Activated CD4-positive, alpha-beta memory T cell treated with anti-CD3 and anti-CD28 coated beads for 36 hours (primary cell): ENCODE measurements around the gene CAV2. TPM values are rescaled to one million over a fixed set of nuclear protein-coding genes. Genes with fewer than 3 reads are reported as not detected.
"Not testable (repeated sequence)": the region's sequence is repeated elsewhere in the genome, so short reads cannot be mapped to it uniquely, and the experiment has no call there.

Experiments
- CTCF ChIA-PET: fragments of 350-600 bp; sonication (Branson Sonifier 250); formaldehyde crosslinking; loops from one replicate; lab custom pipeline; 2021; ENCODE audit warnings: antibody characterized with exemption, inconsistent platforms; lab: Charles Lee
- POLR2A ChIA-PET: fragments of 350-600 bp; sonication (Branson Sonifier 250); formaldehyde crosslinking; loops from one replicate; lab custom pipeline; 2021; ENCODE audit warnings: antibody characterized with exemption; lab: Charles Lee
- DNase-seq: peaks from one replicate; pipeline ENCODE4 v3.0.0-alpha.2; 2020
- H3K27ac Mint-ChIP-seq: one replicate; pipeline ENCODE4 v1.8.0; 2021; ENCODE audit warnings: mixed read lengths
- H3K27me3 Mint-ChIP-seq: one replicate; pipeline ENCODE4 v1.8.0; 2021; ENCODE audit warnings: mixed read lengths
- H3K36me3 Mint-ChIP-seq: one replicate; pipeline ENCODE4 v1.8.0; 2021; ENCODE audit warnings: mixed read lengths
- H3K4me1 Mint-ChIP-seq: one replicate; pipeline ENCODE4 v1.8.0; 2021; ENCODE audit warnings: low read depth, mixed read lengths
- H3K4me3 Mint-ChIP-seq: one replicate; pipeline ENCODE4 v1.8.0; 2021; ENCODE audit warnings: mild to moderate bottlenecking, mixed read lengths
- H3K9me3 Mint-ChIP-seq: one replicate; pipeline ENCODE4 v1.8.0; 2021; ENCODE audit warnings: mixed read lengths
- intact Hi-C: fragments of 100-400 bp; cut with micrococcal nuclease; formaldehyde crosslinking; loops from one replicate; pipeline ENCODE4 v1.15.1; 2023
- total RNA-seq, 2 experiments: library from RNA; stranded (reverse); gene quantifications; one replicate each; pipeline ENCODE4 v1.2.3, GENCODE V29; 2021

The CAV2 gene
- total RNA-seq, 2 experiments from 2014 or later: not detected

GRCh38 chr7:116478834-116479233, 20.7 kb upstream of the CAV2 start:
- intact Hi-C loops: no loop called here
- CTCF ChIA-PET: no interaction called here
- no peak for DNase-seq

DNA sequence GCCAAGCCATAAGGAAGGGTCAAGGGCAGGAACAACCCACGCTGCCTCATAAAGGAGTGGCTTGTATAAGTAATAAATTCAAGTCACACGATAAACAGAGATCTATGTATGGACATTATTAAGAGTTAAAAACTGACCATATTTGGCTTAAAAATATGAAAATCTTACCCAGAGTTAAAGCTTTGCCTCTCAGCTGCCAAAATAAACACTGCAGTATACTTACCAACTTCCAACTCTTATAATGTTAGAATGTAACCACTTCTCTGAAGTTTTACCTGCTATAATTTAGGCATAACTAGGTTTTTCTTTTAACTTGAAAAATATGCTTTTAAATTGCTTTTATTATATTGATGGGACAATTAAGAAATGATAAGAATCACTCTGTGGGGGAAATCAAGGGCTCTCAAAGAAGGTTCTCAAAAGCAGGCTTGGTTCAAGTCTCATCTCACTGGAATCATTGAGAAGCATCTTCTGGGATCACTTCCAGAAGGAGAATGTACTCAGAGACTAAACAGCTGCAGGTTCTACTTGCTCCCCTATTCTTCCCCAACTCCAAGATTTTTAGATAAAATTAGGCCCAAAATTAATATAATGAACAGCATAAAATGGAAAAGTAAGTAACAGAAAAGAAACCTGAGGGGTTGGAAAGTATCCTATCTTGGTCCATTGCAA, 16.1 kb upstream of the CAV2 start:
- CTCF ChIA-PET: interaction anchor here (1.0 kb wide), 1 partner anchor 106 kb away, joined by 3 read pairs; no protein-coding TSS in a partner anchor
- H3K4me3 Mint-ChIP-seq: no peak overlapping the region
- H3K9me3 Mint-ChIP-seq: no peaks in the 10 kb centered on the region

More at GRCh38 chr7:116478834-116479233, 20.7 kb upstream of the CAV2 start:
- POLR2A ChIA-PET: no interaction called here
- Mint-ChIP-seq H3K9me3 (no peaks in the 10 kb centered on the region), H3K4me3 (no peak overlapping the region), H3K27me3 (peaks cover 14% of the 10 kb centered on the region), H3K36me3 (no peaks in the 10 kb centered on the region), H3K4me1 (no peaks in the 10 kb centered on the region), H3K27ac (no peak overlapping the region)

GRCh38 chr7:116484389-116484788, 15.1 kb upstream of the CAV2 start:
- H3K9me3 Mint-ChIP-seq, intact Hi-C loops, H3K4me1 Mint-ChIP-seq, H3K4me3 Mint-ChIP-seq, H3K36me3 Mint-ChIP-seq, DNase-seq, H3K27ac Mint-ChIP-seq, POLR2A ChIA-PET, CTCF ChIA-PET: not testable (repeated sequence)
- peaks cover 18% of the 10 kb centered on the region for H3K27me3 Mint-ChIP-seq

More for the DNA sequence above, 16.1 kb upstream of the CAV2 start:
- Mint-ChIP-seq H3K27ac (no peak overlapping the region), H3K36me3 (no peaks in the 10 kb centered on the region), H3K27me3 (peaks cover 18% of the 10 kb centered on the region), H3K4me1 (no peaks in the 10 kb centered on the region)
- DNase-seq: no peak
- intact Hi-C loops: no loop called here
- POLR2A ChIA-PET: no interaction called here

- H3K27me3 Mint-ChIP-seq: peaks cover 25% of the 10 kb centered on the region
- ChIA-PET POLR2A (no interaction called here), CTCF (interaction anchor here (1.4 kb wide), 1 partner anchor 104 kb away, joined by 4 read pairs; no protein-coding TSS in a partner anchor)
- no peak overlapping the region for H3K4me3 Mint-ChIP-seq
- no peaks in the 10 kb centered on the region for H3K9me3 Mint-ChIP-seq
- intact Hi-C loops: no loop called here
- no peak overlapping the region for H3K27ac Mint-ChIP-seq
- DNase-seq: no peak
- H3K36me3 Mint-ChIP-seq: no peaks in the 10 kb centered on the region
- no peaks in the 10 kb centered on the region for H3K4me1 Mint-ChIP-seq
Measured at GRCh38 chr7:116487907-116488521, 11.5 kb upstream of the CAV2 start.

GRCh38 chr7:116490351-116490750, 9.2 kb upstream of the CAV2 start:
- no peaks in the 10 kb centered on the region for H3K9me3 Mint-ChIP-seq
- no peak for DNase-seq
- peaks cover 23% of the 10 kb centered on the region for H3K27me3 Mint-ChIP-seq
- POLR2A ChIA-PET: no interaction called here
- intact Hi-C loops: no loop called here
- H3K27ac Mint-ChIP-seq: no peak overlapping the region
- H3K4me3 Mint-ChIP-seq: no peak overlapping the region
- H3K4me1 Mint-ChIP-seq: no peaks in the 10 kb centered on the region
- H3K36me3 Mint-ChIP-seq: no peaks in the 10 kb centered on the region
- CTCF ChIA-PET: no interaction called here

- no peak for DNase-seq
- POLR2A ChIA-PET: no interaction called here
- intact Hi-C loops: no loop called here
- CTCF ChIA-PET: no interaction called here
- no peak overlapping the region for H3K4me3 Mint-ChIP-seq
- no peaks in the 10 kb centered on the region for H3K4me1 Mint-ChIP-seq
- H3K27me3 Mint-ChIP-seq: peaks cover 17% of the 10 kb centered on the region
- no peaks in the 10 kb centered on the region for H3K36me3 Mint-ChIP-seq
- no peaks in the 10 kb centered on the region for H3K9me3 Mint-ChIP-seq
- no peak overlapping the region for H3K27ac Mint-ChIP-seq
Measured at GRCh38 chr7:116491887-116492653, 7.5 kb upstream of the CAV2 start.

DNA sequence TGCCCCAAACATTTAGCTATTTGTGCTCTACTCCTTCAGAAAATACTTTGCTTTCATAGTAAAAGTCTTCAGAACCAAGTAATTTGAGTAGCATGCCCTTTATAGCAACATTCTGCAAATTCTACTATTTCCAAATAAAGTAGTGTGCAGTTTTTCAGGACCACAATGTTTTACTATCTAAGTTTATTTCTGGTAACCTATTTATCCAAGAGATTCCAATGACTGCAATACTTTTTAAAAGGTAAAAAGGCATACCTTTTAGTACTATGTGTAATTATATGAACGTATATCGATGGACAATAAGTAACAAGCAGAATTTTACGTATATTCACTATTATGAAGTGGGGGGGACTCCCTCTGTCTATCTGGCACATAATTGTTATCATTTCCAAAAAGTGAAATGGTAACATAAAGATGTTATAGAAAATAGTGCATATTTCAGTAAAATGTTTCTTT, 6.9 kb upstream of the CAV2 start:
- intact Hi-C loops: no loop called here
- H3K9me3 Mint-ChIP-seq: no peaks in the 10 kb centered on the region
- no peaks in the 10 kb centered on the region for H3K4me1 Mint-ChIP-seq
- no peak overlapping the region for H3K27ac Mint-ChIP-seq
- no peak for DNase-seq
- H3K27me3 Mint-ChIP-seq: peaks cover 17% of the 10 kb centered on the region
- ChIA-PET CTCF (no interaction called here), POLR2A (no interaction called here)
- no peak overlapping the region for H3K4me3 Mint-ChIP-seq
- no peaks in the 10 kb centered on the region for H3K36me3 Mint-ChIP-seq

DNA sequence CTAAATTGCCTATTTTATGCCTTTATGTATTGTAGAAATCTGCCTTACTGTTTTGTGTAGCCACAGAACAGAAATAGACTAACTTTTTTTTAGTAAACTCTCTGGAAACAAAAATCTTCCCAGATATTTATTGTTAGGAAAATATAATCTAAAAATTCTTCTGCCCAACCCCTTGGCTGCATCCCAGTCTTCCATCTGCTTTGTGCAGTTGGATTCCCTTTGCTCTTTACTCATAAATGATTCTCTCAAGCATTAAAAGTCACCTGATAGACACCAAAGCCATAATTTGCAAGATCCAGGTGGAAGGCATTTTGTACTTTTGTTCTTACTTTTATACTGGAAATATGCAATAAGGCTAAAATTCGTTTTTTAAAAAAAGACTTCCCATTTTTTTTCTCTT, 6.1 kb upstream of the CAV2 start:
- ChIA-PET POLR2A (no interaction called here), CTCF (no interaction called here)
- H3K4me1 Mint-ChIP-seq: no peaks in the 10 kb centered on the region
- H3K9me3 Mint-ChIP-seq: no peaks in the 10 kb centered on the region
- intact Hi-C loops: no loop called here
- H3K36me3 Mint-ChIP-seq: no peaks in the 10 kb centered on the region
- peaks cover 22% of the 10 kb centered on the region for H3K27me3 Mint-ChIP-seq
- H3K27ac Mint-ChIP-seq: no peak overlapping the region
- no peak overlapping the region for H3K4me3 Mint-ChIP-seq
- no peak for DNase-seq

- ChIA-PET CTCF (no interaction called here), POLR2A (no interaction called here)
- H3K36me3 Mint-ChIP-seq: no peaks in the 10 kb centered on the region
- no peaks in the 10 kb centered on the region for H3K4me1 Mint-ChIP-seq
- H3K27me3 Mint-ChIP-seq: peaks cover 26% of the 10 kb centered on the region
- no peak overlapping the region for H3K27ac Mint-ChIP-seq
- H3K4me3 Mint-ChIP-seq: no peak overlapping the region
- intact Hi-C loops: no loop called here
- no peaks in the 10 kb centered on the region for H3K9me3 Mint-ChIP-seq
- DNase-seq: no peak
Measured at GRCh38 chr7:116494472-116494871, 5.1 kb upstream of the CAV2 start.

DNA sequence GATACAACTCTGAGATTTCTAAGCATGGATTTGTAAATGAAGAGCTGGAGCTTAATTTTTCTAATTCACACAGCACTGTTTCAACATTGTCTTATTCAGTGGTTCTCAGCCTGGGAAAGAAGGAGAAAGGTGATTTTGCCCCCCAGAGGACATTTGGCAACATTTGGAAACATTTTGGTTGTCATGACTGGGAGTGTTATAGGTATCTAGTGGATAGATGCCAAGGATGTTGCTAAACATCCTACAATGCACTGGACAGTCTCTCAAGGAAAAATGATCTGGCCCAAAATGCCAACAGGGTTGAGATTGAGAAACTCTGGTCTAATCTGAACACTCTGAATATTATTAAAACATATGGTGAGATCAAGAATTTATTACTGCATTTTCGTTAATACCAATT, 3.8 kb upstream of the CAV2 start:
- H3K27ac Mint-ChIP-seq: no peak overlapping the region
- ChIA-PET POLR2A (no interaction called here), CTCF (interaction anchor here (1.3 kb wide), 1 partner anchor 31 kb away, joined by 3 read pairs; no protein-coding TSS in a partner anchor)
- intact Hi-C loops: no loop called here
- H3K4me3 Mint-ChIP-seq: no peak overlapping the region
- peaks cover 8% of the 10 kb centered on the region for H3K4me1 Mint-ChIP-seq
- DNase-seq: no peak
- peaks cover 32% of the 10 kb centered on the region for H3K27me3 Mint-ChIP-seq
- H3K9me3 Mint-ChIP-seq: no peaks in the 10 kb centered on the region
- no peaks in the 10 kb centered on the region for H3K36me3 Mint-ChIP-seq

GRCh38 chr7:116496653-116497052, 2.9 kb upstream of the CAV2 start:
- POLR2A ChIA-PET: no interaction called here
- Mint-ChIP-seq H3K27ac (no peak overlapping the region), H3K36me3 (no peaks in the 10 kb centered on the region), H3K4me3 (no peak overlapping the region), H3K27me3 (peaks cover 31% of the 10 kb centered on the region), H3K9me3 (no peaks in the 10 kb centered on the region), H3K4me1 (peaks cover 10% of the 10 kb centered on the region)
- no peak for DNase-seq
- intact Hi-C loops: no loop called here
- CTCF ChIA-PET: interaction anchor here (0.6 to 0.7 kb wide), 2 partner anchors 94 to 263 kb away, joined by 3 read pairs; no protein-coding TSS in a partner anchor

- Mint-ChIP-seq H3K36me3 (no peaks in the 10 kb centered on the region), H3K4me3 (no peak overlapping the region), H3K27me3 (peaks cover 32% of the 10 kb centered on the region), H3K9me3 (no peaks in the 10 kb centered on the region), H3K4me1 (peaks cover 10% of the 10 kb centered on the region), H3K27ac (no peak overlapping the region)
- CTCF ChIA-PET: no interaction called here
- POLR2A ChIA-PET: no interaction called here
- no peak for DNase-seq
- intact Hi-C loops: no loop called here
Measured at GRCh38 chr7:116497708-116498107, 1.8 kb upstream of the CAV2 start.
